PFSK-1 (cell line): Measurements from ENCODE around the gene SPG11. TPM values are rescaled to one million over a fixed set of nuclear protein-coding genes. Genes with fewer than 3 reads are reported as not detected.

ENCODE experiments used
- FOXP2 ChIP-seq: optimal IDR thresholded peaks from 2 replicates; pipeline ENCODE3; 2011; ENCODE audit warnings: borderline replicate concordance, control low read depth, inconsistent platforms; ENCODE audit not compliant: insufficient read depth; ENCODE audit errors: extremely low read length, extremely low read depth
- POLR2AphosphoS5 ChIP-seq: IDR thresholded peaks from 2 replicates; pipeline ENCODE4 v1.6.1; 2012; ENCODE audit warnings: low read depth, mild to moderate bottlenecking, control low read depth, low read length, moderate library complexity
- SIN3A ChIP-seq: IDR thresholded peaks from 2 replicates; pipeline ENCODE4 v1.6.1; 2012; ENCODE audit warnings: mild to moderate bottlenecking, low read length, moderate library complexity, borderline replicate concordance; ENCODE audit not compliant: insufficient read depth
- TAF1 ChIP-seq: IDR thresholded peaks from 2 replicates; pipeline ENCODE4 v1.6.1; 2012; ENCODE audit warnings: low read length, control low read depth, borderline replicate concordance; ENCODE audit not compliant: insufficient read depth
- polyA plus RNA-seq: library from polyadenylated mRNA; unstranded; fragments of >200 nt; gene quantifications from one replicate; pipeline ENCODE4 v1.2.1, GENCODE V29; 2012; ENCODE audit warnings: low read depth, missing spikeins; ENCODE audit not compliant: insufficient read length
- TF ChIP-seq, protein P1 (sequence below), 2 experiments: IDR thresholded peaks; 2 replicates each; pipeline versions ENCODE4 v1.6.1 to v1.8.0; 2011 to 2012; ENCODE audit warnings: low read depth in 2 of 2, low read length in 2 of 2, control low read depth in 1 of 2, inconsistent platforms in 1 of 2, mild to moderate bottlenecking in 1 of 2, moderate library complexity in 1 of 2; ENCODE audit not compliant: insufficient read depth in 1 of 2

The SPG11 gene, protein sequence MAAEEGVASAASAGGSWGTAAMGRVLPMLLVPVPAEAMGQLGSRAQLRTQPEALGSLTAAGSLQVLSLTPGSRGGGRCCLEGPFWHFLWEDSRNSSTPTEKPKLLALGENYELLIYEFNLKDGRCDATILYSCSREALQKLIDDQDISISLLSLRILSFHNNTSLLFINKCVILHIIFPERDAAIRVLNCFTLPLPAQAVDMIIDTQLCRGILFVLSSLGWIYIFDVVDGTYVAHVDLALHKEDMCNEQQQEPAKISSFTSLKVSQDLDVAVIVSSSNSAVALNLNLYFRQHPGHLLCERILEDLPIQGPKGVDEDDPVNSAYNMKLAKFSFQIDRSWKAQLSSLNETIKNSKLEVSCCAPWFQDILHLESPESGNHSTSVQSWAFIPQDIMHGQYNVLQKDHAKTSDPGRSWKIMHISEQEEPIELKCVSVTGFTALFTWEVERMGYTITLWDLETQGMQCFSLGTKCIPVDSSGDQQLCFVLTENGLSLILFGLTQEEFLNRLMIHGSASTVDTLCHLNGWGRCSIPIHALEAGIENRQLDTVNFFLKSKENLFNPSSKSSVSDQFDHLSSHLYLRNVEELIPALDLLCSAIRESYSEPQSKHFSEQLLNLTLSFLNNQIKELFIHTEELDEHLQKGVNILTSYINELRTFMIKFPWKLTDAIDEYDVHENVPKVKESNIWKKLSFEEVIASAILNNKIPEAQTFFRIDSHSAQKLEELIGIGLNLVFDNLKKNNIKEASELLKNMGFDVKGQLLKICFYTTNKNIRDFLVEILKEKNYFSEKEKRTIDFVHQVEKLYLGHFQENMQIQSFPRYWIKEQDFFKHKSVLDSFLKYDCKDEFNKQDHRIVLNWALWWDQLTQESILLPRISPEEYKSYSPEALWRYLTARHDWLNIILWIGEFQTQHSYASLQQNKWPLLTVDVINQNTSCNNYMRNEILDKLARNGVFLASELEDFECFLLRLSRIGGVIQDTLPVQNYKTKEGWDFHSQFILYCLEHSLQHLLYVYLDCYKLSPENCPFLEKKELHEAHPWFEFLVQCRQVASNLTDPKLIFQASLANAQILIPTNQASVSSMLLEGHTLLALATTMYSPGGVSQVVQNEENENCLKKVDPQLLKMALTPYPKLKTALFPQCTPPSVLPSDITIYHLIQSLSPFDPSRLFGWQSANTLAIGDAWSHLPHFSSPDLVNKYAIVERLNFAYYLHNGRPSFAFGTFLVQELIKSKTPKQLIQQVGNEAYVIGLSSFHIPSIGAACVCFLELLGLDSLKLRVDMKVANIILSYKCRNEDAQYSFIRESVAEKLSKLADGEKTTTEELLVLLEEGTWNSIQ (N-terminal part only)
- 41.4 TPM for polyA plus RNA-seq

DNA sequence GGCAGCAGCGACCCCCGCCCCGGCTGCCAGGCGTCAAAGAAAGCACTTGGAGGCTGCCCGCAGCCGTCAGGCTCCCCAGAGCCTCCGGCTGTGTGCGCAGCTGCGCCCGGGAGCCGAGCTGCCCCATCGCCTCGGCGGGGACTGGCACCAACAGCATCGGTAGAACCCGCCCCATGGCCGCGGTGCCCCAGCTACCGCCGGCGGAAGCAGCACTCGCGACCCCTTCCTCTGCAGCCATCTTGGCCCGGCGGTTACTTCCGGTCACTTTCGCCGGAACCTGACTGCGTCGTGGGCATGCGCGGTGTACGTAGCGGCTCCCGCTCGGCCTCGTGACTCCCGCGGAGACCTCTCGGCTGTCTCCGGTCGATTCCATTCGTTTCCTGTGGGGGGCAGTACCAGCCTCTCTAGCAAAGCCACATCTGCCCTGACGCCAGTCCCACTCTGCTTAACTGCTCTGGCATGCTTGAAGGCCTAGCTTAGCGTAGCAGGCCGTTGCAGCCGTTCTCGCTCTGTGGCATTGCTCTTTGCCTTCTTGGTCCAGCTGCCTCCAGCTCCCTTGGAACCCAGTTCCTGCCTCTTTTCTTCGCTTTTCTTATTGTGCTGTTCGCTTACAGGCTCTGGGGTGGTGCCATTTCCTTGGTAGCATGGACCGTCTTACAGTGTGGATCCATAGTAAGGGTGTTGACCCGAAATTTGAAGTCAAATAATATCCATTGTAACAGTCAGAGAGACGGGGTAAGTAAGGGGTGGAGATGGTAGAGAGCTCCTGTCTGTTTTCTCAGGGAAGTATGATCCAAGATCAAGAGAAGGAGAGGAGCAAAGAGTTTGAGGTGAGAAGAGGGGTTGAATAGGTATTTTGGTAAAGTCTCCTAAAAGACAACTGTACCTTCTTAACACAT lies at the start of gene SPG11:
SPG11 (minus strand) TSS at position 253 of the 899 bp plus-strand sequence; CDS start at position 238, 15 bp downstream.
- TF ChIP-seq, protein P1, sequence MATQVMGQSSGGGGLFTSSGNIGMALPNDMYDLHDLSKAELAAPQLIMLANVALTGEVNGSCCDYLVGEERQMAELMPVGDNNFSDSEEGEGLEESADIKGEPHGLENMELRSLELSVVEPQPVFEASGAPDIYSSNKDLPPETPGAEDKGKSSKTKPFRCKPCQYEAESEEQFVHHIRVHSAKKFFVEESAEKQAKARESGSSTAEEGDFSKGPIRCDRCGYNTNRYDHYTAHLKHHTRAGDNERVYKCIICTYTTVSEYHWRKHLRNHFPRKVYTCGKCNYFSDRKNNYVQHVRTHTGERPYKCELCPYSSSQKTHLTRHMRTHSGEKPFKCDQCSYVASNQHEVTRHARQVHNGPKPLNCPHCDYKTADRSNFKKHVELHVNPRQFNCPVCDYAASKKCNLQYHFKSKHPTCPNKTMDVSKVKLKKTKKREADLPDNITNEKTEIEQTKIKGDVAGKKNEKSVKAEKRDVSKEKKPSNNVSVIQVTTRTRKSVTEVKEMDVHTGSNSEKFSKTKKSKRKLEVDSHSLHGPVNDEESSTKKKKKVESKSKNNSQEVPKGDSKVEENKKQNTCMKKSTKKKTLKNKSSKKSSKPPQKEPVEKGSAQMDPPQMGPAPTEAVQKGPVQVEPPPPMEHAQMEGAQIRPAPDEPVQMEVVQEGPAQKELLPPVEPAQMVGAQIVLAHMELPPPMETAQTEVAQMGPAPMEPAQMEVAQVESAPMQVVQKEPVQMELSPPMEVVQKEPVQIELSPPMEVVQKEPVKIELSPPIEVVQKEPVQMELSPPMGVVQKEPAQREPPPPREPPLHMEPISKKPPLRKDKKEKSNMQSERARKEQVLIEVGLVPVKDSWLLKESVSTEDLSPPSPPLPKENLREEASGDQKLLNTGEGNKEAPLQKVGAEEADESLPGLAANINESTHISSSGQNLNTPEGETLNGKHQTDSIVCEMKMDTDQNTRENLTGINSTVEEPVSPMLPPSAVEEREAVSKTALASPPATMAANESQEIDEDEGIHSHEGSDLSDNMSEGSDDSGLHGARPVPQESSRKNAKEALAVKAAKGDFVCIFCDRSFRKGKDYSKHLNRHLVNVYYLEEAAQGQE (IDR thresholded peaks at IDR 0.05; ENCODE audit: insufficient read depth in 1 of 2, low read depth in 2 of 2, low read length in 2 of 2): no peak; a peak in 1 of 4 replicates
- TF ChIP-seq FOXP2 (peak; percentile 90), POLR2AphosphoS5 (peak; percentile 91), TAF1 (peak; percentile 89), SIN3A (no peak)

DNA sequence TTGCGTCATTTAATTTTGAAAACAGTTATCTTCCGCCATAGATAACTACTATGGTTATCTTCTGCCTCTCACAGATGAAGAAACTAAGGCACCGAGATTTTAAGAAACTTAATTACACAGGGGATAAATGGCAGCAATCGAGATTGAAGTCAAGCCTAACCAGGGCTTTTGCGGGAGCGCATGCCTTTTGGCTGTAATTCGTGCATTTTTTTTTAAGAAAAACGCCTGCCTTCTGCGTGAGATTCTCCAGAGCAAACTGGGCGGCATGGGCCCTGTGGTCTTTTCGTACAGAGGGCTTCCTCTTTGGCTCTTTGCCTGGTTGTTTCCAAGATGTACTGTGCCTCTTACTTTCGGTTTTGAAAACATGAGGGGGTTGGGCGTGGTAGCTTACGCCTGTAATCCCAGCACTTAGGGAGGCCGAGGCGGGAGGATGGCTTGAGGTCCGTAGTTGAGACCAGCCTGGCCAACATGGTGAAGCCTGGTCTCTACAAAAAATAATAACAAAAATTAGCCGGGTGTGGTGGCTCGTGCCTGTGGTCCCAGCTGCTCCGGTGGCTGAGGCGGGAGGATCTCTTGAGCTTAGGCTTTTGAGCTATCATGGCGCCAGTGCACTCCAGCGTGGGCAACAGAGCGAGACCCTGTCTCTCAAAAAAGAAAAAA lies 49.0 kb upstream of the SPG11 start:
- no peak for TF ChIP-seq TAF1

DNA sequence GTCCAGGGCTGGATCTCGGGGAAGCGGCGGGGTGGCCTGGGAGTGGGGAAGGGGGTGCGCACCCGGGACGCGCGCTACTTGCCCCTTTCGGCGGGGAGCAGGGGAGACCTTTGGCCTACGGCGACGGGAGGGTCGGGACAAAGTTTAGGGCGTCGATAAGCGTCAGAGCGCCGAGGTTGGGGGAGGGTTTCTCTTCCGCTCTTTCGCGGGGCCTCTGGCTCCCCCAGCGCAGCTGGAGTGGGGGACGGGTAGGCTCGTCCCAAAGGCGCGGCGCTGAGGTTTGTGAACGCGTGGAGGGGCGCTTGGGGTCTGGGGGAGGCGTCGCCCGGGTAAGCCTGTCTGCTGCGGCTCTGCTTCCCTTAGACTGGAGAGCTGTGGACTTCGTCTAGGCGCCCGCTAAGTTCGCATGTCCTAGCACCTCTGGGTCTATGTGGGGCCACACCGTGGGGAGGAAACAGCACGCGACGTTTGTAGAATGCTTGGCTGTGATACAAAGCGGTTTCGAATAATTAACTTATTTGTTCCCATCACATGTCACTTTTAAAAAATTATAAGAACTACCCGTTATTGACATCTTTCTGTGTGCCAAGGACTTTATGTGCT lies 48.4 kb upstream of the SPG11 start:
- TF ChIP-seq TAF1 (no peak), SIN3A (no peak), FOXP2 (no peak), POLR2AphosphoS5 (no peak)
- TF ChIP-seq, protein P1 (IDR thresholded peaks at IDR 0.05; ENCODE audit: insufficient read depth in 1 of 2, low read depth in 2 of 2, low read length in 2 of 2): no peak

DNA sequence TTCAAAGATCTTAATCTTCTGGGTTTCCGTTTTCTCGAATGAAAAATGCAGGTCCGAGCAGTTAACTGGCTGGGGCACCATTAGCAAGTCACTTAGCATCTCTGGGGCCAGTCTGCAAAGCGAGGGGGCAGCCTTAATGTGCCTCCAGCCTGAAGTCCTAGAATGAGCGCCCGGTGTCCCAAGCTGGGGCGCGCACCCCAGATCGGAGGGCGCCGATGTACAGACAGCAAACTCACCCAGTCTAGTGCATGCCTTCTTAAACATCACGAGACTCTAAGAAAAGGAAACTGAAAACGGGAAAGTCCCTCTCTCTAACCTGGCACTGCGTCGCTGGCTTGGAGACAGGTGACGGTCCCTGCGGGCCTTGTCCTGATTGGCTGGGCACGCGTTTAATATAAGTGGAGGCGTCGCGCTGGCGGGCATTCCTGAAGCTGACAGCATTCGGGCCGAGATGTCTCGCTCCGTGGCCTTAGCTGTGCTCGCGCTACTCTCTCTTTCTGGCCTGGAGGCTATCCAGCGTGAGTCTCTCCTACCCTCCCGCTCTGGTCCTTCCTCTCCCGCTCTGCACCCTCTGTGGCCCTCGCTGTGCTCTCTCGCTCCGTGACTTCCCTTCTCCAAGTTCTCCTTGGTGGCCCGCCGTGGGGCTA lies 47.8 kb upstream of the SPG11 start, which contains the start of the genes B2M and PATL2:
B2M (plus strand) TSS at position 422 of the 647 bp plus-strand sequence; CDS start at position 452, 30 bp downstream.
PATL2 (minus strand) TSS at position 228 of the 647 bp plus-strand sequence. CDS start 34,833 bp downstream, outside the sequence.
- TF ChIP-seq, protein P1 (IDR thresholded peaks at IDR 0.05; ENCODE audit: insufficient read depth in 1 of 2, low read depth in 2 of 2, low read length in 2 of 2): peak in 1 of 2 experiments; percentile 61; a peak in 3 of 4 replicates
- TF ChIP-seq POLR2AphosphoS5 (peak; percentile 99), TAF1 (peak; percentile 94), FOXP2 (peak; percentile 56), SIN3A (no peak)
